ENCODE data around the gene KLHL30. TPM values are rescaled to one million over a fixed set of nuclear protein-coding genes. Genes with fewer than 3 reads are reported as not detected.

KLHL30 gene
- total RNA-seq, 1 experiment from 2014 or later, result 0.61 TPM

DNA sequence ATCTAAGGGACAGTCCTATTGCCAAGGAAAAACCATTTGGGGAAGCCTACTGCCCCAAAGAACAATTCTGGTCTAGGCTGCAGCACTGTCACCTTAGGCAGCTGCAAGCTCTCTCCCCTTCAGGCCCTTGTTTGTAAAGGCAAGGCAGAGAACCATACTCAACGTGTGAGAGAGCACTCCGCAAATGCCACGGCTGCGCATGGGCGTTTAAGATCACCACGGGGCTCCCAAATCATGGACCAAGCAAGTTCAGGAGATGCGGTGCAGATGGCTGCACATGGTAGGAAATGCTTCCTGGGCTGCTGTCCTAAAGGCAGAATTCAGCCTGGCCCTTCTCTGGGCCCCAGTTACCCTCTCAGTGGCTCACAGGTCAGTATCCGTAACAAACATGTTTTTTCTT, 35.8 kb downstream of the KLHL30 start:
- no peaks in the 10 kb centered on the region for H3K9me2 ChIP-seq (ENCODE audit: insufficient read depth)
- DNase-seq (ENCODE audit: low read depth, low spot score) (no peak), ATAC-seq (no peak)
- ChIA-PET RAD21 (ENCODE audit: low non-redundant PET in 1 of 2, low total read pairs in 2 of 2, uncharacterized antibody in 2 of 2, unreplicated experiment in 2 of 2) (no interaction called here), CTCF (no interaction called here), POLR2A (no interaction called here)
- no peak overlapping the region for H3K9ac ChIP-seq (ENCODE audit: low read length)
- H4K20me1 ChIP-seq (ENCODE audit: insufficient read depth), result 0 out of 2 replicates have a peak, but pooled peaks cover 9% of the 10 kb centered on the region
- H3K27me3 ChIP-seq (ENCODE audit: insufficient read depth, low read length), result no peaks in the 10 kb centered on the region
- H3K9me3 ChIP-seq (ENCODE audit: control insufficient read depth in 1 of 2, insufficient read depth in 1 of 2, low read depth in 1 of 2, low read length in 2 of 2), result no peaks in the 10 kb centered on the region
- H3K79me2 ChIP-seq (ENCODE audit: insufficient read depth, low read length), result no peaks in the 10 kb centered on the region
- no peak overlapping the region for H3K4me2 ChIP-seq (ENCODE audit: low read length)
- no peak overlapping the region for H3K27ac ChIP-seq (ENCODE audit: low read depth, low read length)
- no TSS peak for BruUV-seq (replicated peaks)
- TF ChIP-seq REST (IDR thresholded peaks at IDR 0.05; ENCODE audit: low read depth) (no peak), CBX3 (IDR thresholded peaks at IDR 0.05; ENCODE audit: low read depth) (no peak), SRF (IDR thresholded peaks at IDR 0.05; ENCODE audit: low read depth) (no peak), POLR2AphosphoS5 (IDR thresholded peaks at IDR 0.05; ENCODE audit: low read depth, low read length) (no peak), EZH2 (IDR thresholded peaks at IDR 0.05) (no peak), EZH2phosphoT487 (IDR thresholded peaks at IDR 0.05; ENCODE audit: borderline replicate concordance) (no peak), RAD21 (IDR thresholded peaks at IDR 0.05; ENCODE audit: low read depth) (no peak), SP1 (IDR thresholded peaks at IDR 0.05; ENCODE audit: low read depth) (no peak), SIN3A (IDR thresholded peaks at IDR 0.05; ENCODE audit: low read depth) (no peak), POLR2A (IDR thresholded peaks at IDR 0.05; ENCODE audit: borderline replicate concordance, extremely low read depth, insufficient read depth, insufficient read length) (no peak), YY1 (IDR thresholded peaks at IDR 0.05; ENCODE audit: extremely low read depth, insufficient replicate concordance, low read depth, low read length) (no peak), ELF1 (IDR thresholded peaks at IDR 0.05; ENCODE audit: borderline replicate concordance, low read depth) (no peak), ZNF274 (IDR thresholded peaks at IDR 0.05; ENCODE audit: low read depth, low read length) (no peak)
- TF ChIP-seq, protein P1, sequence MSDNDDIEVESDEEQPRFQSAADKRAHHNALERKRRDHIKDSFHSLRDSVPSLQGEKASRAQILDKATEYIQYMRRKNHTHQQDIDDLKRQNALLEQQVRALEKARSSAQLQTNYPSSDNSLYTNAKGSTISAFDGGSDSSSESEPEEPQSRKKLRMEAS (IDR thresholded peaks at IDR 0.05), result no peak
- TF ChIP-seq, protein P2, sequence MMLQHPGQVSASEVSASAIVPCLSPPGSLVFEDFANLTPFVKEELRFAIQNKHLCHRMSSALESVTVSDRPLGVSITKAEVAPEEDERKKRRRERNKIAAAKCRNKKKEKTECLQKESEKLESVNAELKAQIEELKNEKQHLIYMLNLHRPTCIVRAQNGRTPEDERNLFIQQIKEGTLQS (IDR thresholded peaks at IDR 0.05), result no peak
- TF ChIP-seq, protein P3, sequence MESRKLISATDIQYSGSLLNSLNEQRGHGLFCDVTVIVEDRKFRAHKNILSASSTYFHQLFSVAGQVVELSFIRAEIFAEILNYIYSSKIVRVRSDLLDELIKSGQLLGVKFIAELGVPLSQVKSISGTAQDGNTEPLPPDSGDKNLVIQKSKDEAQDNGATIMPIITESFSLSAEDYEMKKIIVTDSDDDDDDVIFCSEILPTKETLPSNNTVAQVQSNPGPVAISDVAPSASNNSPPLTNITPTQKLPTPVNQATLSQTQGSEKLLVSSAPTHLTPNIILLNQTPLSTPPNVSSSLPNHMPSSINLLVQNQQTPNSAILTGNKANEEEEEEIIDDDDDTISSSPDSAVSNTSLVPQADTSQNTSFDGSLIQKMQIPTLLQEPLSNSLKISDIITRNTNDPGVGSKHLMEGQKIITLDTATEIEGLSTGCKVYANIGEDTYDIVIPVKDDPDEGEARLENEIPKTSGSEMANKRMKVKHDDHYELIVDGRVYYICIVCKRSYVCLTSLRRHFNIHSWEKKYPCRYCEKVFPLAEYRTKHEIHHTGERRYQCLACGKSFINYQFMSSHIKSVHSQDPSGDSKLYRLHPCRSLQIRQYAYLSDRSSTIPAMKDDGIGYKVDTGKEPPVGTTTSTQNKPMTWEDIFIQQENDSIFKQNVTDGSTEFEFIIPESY (IDR thresholded peaks at IDR 0.05; ENCODE audit: extremely low read depth, insufficient replicate concordance, low read length), result no peak
- intact Hi-C loops (cut with micrococcal nuclease), result no loop called here
- H3K36me3 ChIP-seq (ENCODE audit: control insufficient read depth in 1 of 2, insufficient read depth in 2 of 2, low read length in 2 of 2), result peaks cover 21 to 55% of the 10 kb centered on the region in 2 experiments
- 0 out of 4 replicates have a peak, but pooled peaks cover 0 to 2% of the 10 kb centered on the region in 2 experiments for H3K4me1 ChIP-seq (ENCODE audit: control insufficient read depth in 1 of 2, insufficient read depth in 2 of 2, low read length in 2 of 2)
- H3K4me3 ChIP-seq (replicated peaks in 1 of 2; ENCODE audit: low read depth in 1 of 2, low read length in 2 of 2), result no peak overlapping the region
- no peak overlapping the region for H2AFZ ChIP-seq (ENCODE audit: low read depth, low read length, poor library complexity, severe bottlenecking)
